Stomach (tissue), 9 donors: ENCODE measurements around the gene MS4A15. TPM values are rescaled to one million over a fixed set of nuclear protein-coding genes. Genes with fewer than 3 reads are reported as not detected.

Experiments used
- DNase-seq, 2 donors: peaks; one replicate each; pipeline versions ENCODE4 v3.0.0 to v3.0.0-alpha.2; 2013 to 2019
- H3K27ac ChIP-seq, 5 donors: fragments of 200-600 bp in 4 of 5; sonication (generic) in 4 of 5; one replicate each; pipeline ENCODE4 v1.5.1; 2013 to 2019; ENCODE audit warnings: mild to moderate bottlenecking in 1 of 5, moderate library complexity in 1 of 5
- H3K27me3 ChIP-seq, 3 donors: fragments of 200-600 bp; sonication (generic); one replicate each; pipeline ENCODE4 v1.5.1; 2017 to 2019; ENCODE audit warnings: mixed run types in 1 of 3
- H3K36me3 ChIP-seq, 4 donors: fragments of 200-600 bp; sonication (generic); 1 replicate in 3 of 4; 2 replicates in 1 of 4; pipeline ENCODE4 v1.5.1; 2016 to 2019
- H3K4me1 ChIP-seq, 4 donors: fragments of 200-600 bp; sonication (generic); one replicate each; pipeline ENCODE4 v1.5.1; 2016 to 2019
- H3K4me3 ChIP-seq, 4 donors: fragments of 200-600 bp; sonication (generic) in 3 of 4; one replicate each; pipeline ENCODE4 v1.5.1; 2016 to 2019; ENCODE audit warnings: mild to moderate bottlenecking in 1 of 4
- H3K9me3 ChIP-seq, 4 donors: fragments of 200-600 bp; sonication (generic); one replicate each; pipeline ENCODE4 v1.5.1; 2016 to 2019
- CTCF ChIP-seq, 7 experiments: fragments of 450-650 bp in 4 of 7; fragments of 200-600 bp in 3 of 7; sonication (generic) in 3 of 7; IDR thresholded peaks; one replicate each; pipeline ENCODE4 v1.5.1; 2016 to 2019; ENCODE audit warnings: antibody characterized with exemption in 7 of 7, control low read depth in 2 of 7, mild to moderate bottlenecking in 1 of 7
- EP300 ChIP-seq: sonication (generic); formaldehyde crosslinking; IDR thresholded peaks from one replicate; pipeline ENCODE4 v1.6.1; 2017; ENCODE audit warnings: antibody characterized with exemption
- POLR2A ChIP-seq, 4 donors: fragments of 450-650 bp; IDR thresholded peaks; one replicate each; pipeline ENCODE4 v1.6.1; 2016; ENCODE audit warnings: antibody characterized with exemption in 4 of 4, control low read depth in 2 of 4, mild to moderate bottlenecking in 1 of 4, moderate library complexity in 1 of 4
- POLR2AphosphoS5 ChIP-seq, 3 donors: sonication (generic); formaldehyde crosslinking; IDR thresholded peaks; one replicate each; pipeline ENCODE4 v1.6.1; 2016; ENCODE audit warnings: antibody characterized with exemption in 3 of 3
- WGBS, 5 donors: extraction: QIAGEN DNeasy Blood & Tissue Kit in 3 of 5; methylation state at CpG; one replicate each; pipeline versions ENCODE4 v1.1.5 to v1.1.7; 2013 to 2018; 5-methylcytosine and 5-hydroxymethylcytosine counted together
- intact Hi-C: fragments of 100-400 bp; cut with DNase I; formaldehyde crosslinking; loops from one replicate; pipeline ENCODE4 v1.15.1; 2023; ENCODE audit warnings: low total_unique reads
- polyA plus RNA-seq, 3 donors: library from polyadenylated mRNA; stranded (reverse); fragments of 200-250 nt; gene quantifications; one replicate each; pipeline ENCODE4 v1.2.3, GENCODE V29; 2013
- total RNA-seq, 5 donors: library from RNA; depleted of rRNA; stranded (reverse); fragments of >200 nt; gene quantifications; one replicate each; pipeline versions ENCODE4 v1.1.0 to v1.2.3, GENCODE V29; 2014 to 2016
- donor health status: healthy with polysubstance abuse.
- donor health status: Bipolar disorder and iron deficiency.
- donor health status: healthy.

MS4A15 gene
- total and polyA plus RNA-seq, 8 donors: not detected

- Histone ChIP-seq H3K4me1 (no peaks in the 10 kb centered on the region), H3K27ac (no peak overlapping the region), H3K9me3 (no peaks in the 10 kb centered on the region), H3K36me3 (no peaks in the 10 kb centered on the region), H3K27me3 (peaks cover 0 to 25% (median 0%) of the 10 kb centered on the region in 3 donors), H3K4me3 (no peak overlapping the region)
- DNase-seq: no peak
- 56 to 80% (median 74%) methylated on average over 3 to 6 of the region's 6 CpGs for WGBS, 5 donors
- no peak for TF ChIP-seq EP300
- TF ChIP-seq CTCF (IDR thresholded peaks at IDR 0.05): no peak
- TF ChIP-seq POLR2A (IDR thresholded peaks at IDR 0.05): no peak
- TF ChIP-seq POLR2AphosphoS5 (IDR thresholded peaks at IDR 0.05): no peak
- intact Hi-C loops: no loop called here
Measured at GRCh38 chr11:60795291-60795690, 38.6 kb downstream of the MS4A15 start.

- WGBS, 5 donors: 82 to 92% (median 88%) methylated on average over 16 to 17 of the region's 17 CpGs
- no peak for DNase-seq
- TF ChIP-seq POLR2A (IDR thresholded peaks at IDR 0.05) (no peak), EP300 (no peak), POLR2AphosphoS5 (IDR thresholded peaks at IDR 0.05) (no peak), CTCF (IDR thresholded peaks at IDR 0.05) (no peak)
Measured at GRCh38 chr11:60797846-60798630, 41.4 kb downstream of the MS4A15 start.

GRCh38 chr11:60798631-60799030 lies 42.0 kb downstream of the MS4A15 start:
- Histone ChIP-seq H3K36me3 (no peaks in the 10 kb centered on the region), H3K27me3 (peaks cover 0 to 29% (median 0%) of the 10 kb centered on the region in 3 donors), H3K27ac (no peak overlapping the region), H3K4me3 (no peak overlapping the region), H3K4me1 (no peaks in the 10 kb centered on the region), H3K9me3 (no peaks in the 10 kb centered on the region)
- WGBS, 5 donors: 90 to 100% (median 98%) methylated on average over 3 of the region's 3 CpGs
- TF ChIP-seq EP300: no peak
- intact Hi-C loops: no loop called here
- DNase-seq: no peak

More at GRCh38 chr11:60797846-60798630, 41.4 kb downstream of the MS4A15 start:
- intact Hi-C loops: no loop called here
- H3K36me3 ChIP-seq: no peaks in the 10 kb centered on the region
- no peak overlapping the region for H3K27ac ChIP-seq
- H3K4me1 ChIP-seq: no peaks in the 10 kb centered on the region
- H3K27me3 ChIP-seq: peaks cover 0 to 29% (median 0%) of the 10 kb centered on the region in 3 donors
- H3K4me3 ChIP-seq: no peak overlapping the region
- no peaks in the 10 kb centered on the region for H3K9me3 ChIP-seq

GRCh38 chr11:60801194-60801593 lies 44.5 kb downstream of the MS4A15 start:
- Histone ChIP-seq H3K4me3 (no peak overlapping the region), H3K9me3 (no peaks in the 10 kb centered on the region), H3K27ac (no peak overlapping the region), H3K27me3 (peaks cover 0 to 32% (median 0%) of the 10 kb centered on the region in 3 donors), H3K4me1 (no peaks in the 10 kb centered on the region), H3K36me3 (no peaks in the 10 kb centered on the region)
- intact Hi-C loops: no loop called here
- TF ChIP-seq EP300 (no peak), POLR2A (IDR thresholded peaks at IDR 0.05) (no peak), POLR2AphosphoS5 (IDR thresholded peaks at IDR 0.05) (no peak), CTCF (IDR thresholded peaks at IDR 0.05) (no peak)
- 88 to 92% (median 90%) methylated on average over 10 of the region's 10 CpGs for WGBS, 5 donors
- no peak for DNase-seq
